ENCODE measurements around the gene NAT10.

- no peak for TF ChIP-seq POLR2A (IDR thresholded peaks at IDR 0.05)
- no peak for TF ChIP-seq POLR2AphosphoS5 (IDR thresholded peaks at IDR 0.05)
- TF ChIP-seq CTCF (IDR thresholded peaks at IDR 0.05), result no peak
These were observed 55.4 kb downstream of the NAT10 start for GRCh38 chr11:34160791-34161190.

Measured in gastroesophageal sphincter (tissue), 3 donors.